SK-N-SH (cell line): Measurements from ENCODE around the gene EZH1. TPM values are rescaled to one million over a fixed set of nuclear protein-coding genes. Genes with fewer than 3 reads are reported as not detected.

ENCODE experiments used
- CTCF ChIA-PET: fragments of 300-600, 350-600 bp; formaldehyde crosslinking; extraction: SDS; loops from one replicate; lab custom pipeline; 2021; lab: Yijun Ruan, JAX
- POLR2A ChIA-PET: fragments of 350-600 bp; sonication (Branson Sonifier 250); formaldehyde crosslinking; extraction: SDS; loops from one replicate; lab custom pipeline; 2020; ENCODE audit warnings: antibody characterized with exemption, inconsistent platforms; lab: Yijun Ruan, JAX
- DNase-seq: peaks from one replicate; pipeline ENCODE4 v3.0.0; 2012
- H2AFZ ChIP-seq: fragments of 200-600 bp; sonication (generic); 2 replicates; pipeline ENCODE4 v1.8.1; 2016; ENCODE audit warnings: antibody characterized with exemption, mild to moderate bottlenecking, low read depth
- H3F3A ChIP-seq: fragments of 200-600 bp; sonication (generic); replicated peaks from 2 replicates; pipeline ENCODE3; 2016; ENCODE audit warnings: antibody characterized with exemption, mild to moderate bottlenecking; ENCODE audit not compliant: insufficient read depth
- H3K27ac ChIP-seq, 2 experiments: fragments of 200-500 bp in 1 of 2; fragments of 200-600 bp in 1 of 2; sonication (Bioruptor generic) in 1 of 2; sonication (generic), shearing (Covaris generic) in 1 of 2; 2 replicates each; pipeline versions ENCODE4 v1.5.1 to v1.6.1; 2014 to 2016; ENCODE audit warnings: low read depth in 2 of 2, inconsistent platforms in 1 of 2, low read length in 1 of 2, mild to moderate bottlenecking in 1 of 2, mixed read lengths in 1 of 2
- H3K27me3 ChIP-seq: fragments of 200-600 bp; sonication (generic), shearing (Covaris generic); 2 replicates; pipeline ENCODE4 v1.6.1; 2016; ENCODE audit warnings: mixed run types; ENCODE audit not compliant: insufficient read depth
- H3K36me3 ChIP-seq, 2 experiments: fragments of 200-500 bp in 1 of 2; fragments of 200-600 bp in 1 of 2; sonication (Bioruptor generic) in 1 of 2; sonication (generic) in 1 of 2; replicated peaks in 1 of 2; 2 replicates each; pipeline versions ENCODE3 to v1.5.1; 2014 to 2016; ENCODE audit warnings: low read length in 1 of 2, mild to moderate bottlenecking in 1 of 2; ENCODE audit not compliant: insufficient read depth in 2 of 2, control insufficient read depth in 1 of 2
- H3K4me1 ChIP-seq, 2 experiments: fragments of 200-500 bp in 1 of 2; fragments of 200-600 bp in 1 of 2; sonication (Bioruptor generic) in 1 of 2; sonication (generic), shearing (Covaris generic) in 1 of 2; 2 replicates each; pipeline versions ENCODE4 v1.5.1 to v1.6.1; 2014 to 2016; ENCODE audit warnings: low read depth in 1 of 2, low read length in 1 of 2, mixed run types in 1 of 2; ENCODE audit not compliant: insufficient read depth in 2 of 2, control insufficient read depth in 1 of 2
- H3K4me2 ChIP-seq: fragments of 200-600 bp; sonication (generic), shearing (Covaris generic); 2 replicates; pipeline ENCODE4 v1.6.1; 2017; ENCODE audit warnings: mixed run types
- H3K4me3 ChIP-seq, 2 experiments: fragments of 200-500 bp in 1 of 2; fragments of 200-600 bp in 1 of 2; sonication (Bioruptor generic) in 1 of 2; sonication (generic), shearing (Covaris generic) in 1 of 2; 2 replicates each; pipeline versions ENCODE4 v1.5.1 to v1.8.1; 2014 to 2016; ENCODE audit warnings: low read depth in 2 of 2, inconsistent platforms in 1 of 2, low read length in 1 of 2, mild to moderate bottlenecking in 1 of 2, mixed read lengths in 1 of 2, moderate library complexity in 1 of 2
- H3K79me2 ChIP-seq: fragments of 200-600 bp; sonication (generic); 2 replicates; pipeline ENCODE4 v1.8.1; 2017; ENCODE audit warnings: mild to moderate bottlenecking; ENCODE audit not compliant: insufficient read depth
- H3K9ac ChIP-seq: fragments of 200-600 bp; sonication (generic); 2 replicates; pipeline ENCODE4 v1.6.1; 2017; ENCODE audit warnings: mixed run types
- H3K9me2 ChIP-seq: fragments of 200-600 bp; sonication (generic); 2 replicates; pipeline ENCODE4 v1.6.1; 2017; ENCODE audit warnings: mixed run types
- H3K9me3 ChIP-seq: fragments of 200-600 bp; sonication (generic); 2 replicates; pipeline ENCODE4 v1.6.1; 2017; ENCODE audit warnings: mixed run types, mild to moderate bottlenecking, moderate library complexity
- H4K20me1 ChIP-seq: fragments of 200-600 bp; sonication (generic); 2 replicates; pipeline ENCODE4 v1.6.1; 2017; ENCODE audit warnings: mild to moderate bottlenecking, mixed run types; ENCODE audit not compliant: insufficient read depth
- CHD2 ChIP-seq: fragments of 150-350 bp; IDR thresholded peaks from 2 replicates; pipeline ENCODE4 v1.6.1; 2018; ENCODE audit warnings: low read length; ENCODE audit not compliant: partially characterized antibody
- EP300 ChIP-seq, 2 experiments: IDR thresholded peaks; 2 replicates each; pipeline versions ENCODE4 v1.4.0 to v1.6.1; 2012; ENCODE audit warnings: borderline replicate concordance in 1 of 2, low read depth in 1 of 2, low read length in 1 of 2
- EZH2phosphoT487 ChIP-seq: fragments of 200-600 bp; sonication (generic); IDR thresholded peaks from 2 replicates; pipeline ENCODE4 v1.6.1; 2017; ENCODE audit warnings: low read depth, mixed run types, mild to moderate bottlenecking, antibody characterized with exemption, moderate library complexity, borderline replicate concordance
- GABPA ChIP-seq: IDR thresholded peaks from 2 replicates; pipeline ENCODE4 v1.4.0; 2012; ENCODE audit warnings: low read depth, mild to moderate bottlenecking
- MXI1 ChIP-seq: IDR thresholded peaks from 2 replicates; pipeline ENCODE4 v1.6.1; 2012; ENCODE audit warnings: mild to moderate bottlenecking, low read depth, low read length, improper control_type of control experiment
- POLR2AphosphoS5 ChIP-seq: IDR thresholded peaks from 2 replicates; pipeline ENCODE4 v1.6.1; 2012; ENCODE audit warnings: low read depth, low read length
- RXRA ChIP-seq: IDR thresholded peaks from 2 replicates; pipeline ENCODE4 v1.4.0; 2012; ENCODE audit warnings: low read depth, mild to moderate bottlenecking, borderline replicate concordance
- SMC3 ChIP-seq: IDR thresholded peaks from 2 replicates; pipeline ENCODE4 v1.6.1; 2012; ENCODE audit warnings: low read depth, low read length, improper control_type of control experiment
- TCF12 ChIP-seq: IDR thresholded peaks from 2 replicates; pipeline ENCODE4 v1.4.0; 2012
- TEAD4 ChIP-seq: IDR thresholded peaks from 2 replicates; pipeline ENCODE4 v1.4.0; 2012; ENCODE audit warnings: mild to moderate bottlenecking, borderline replicate concordance; ENCODE audit not compliant: insufficient read depth
- ZBTB33 ChIP-seq: IDR thresholded peaks from 2 replicates; pipeline ENCODE4 v1.4.0; 2012; ENCODE audit warnings: low read depth, borderline replicate concordance
- whole genome bisulfite sequencing: methylation state at CpG from one replicate; pipeline ENCODE4 v1.1.6; 2017; ENCODE audit warnings: low lambda C conversion rate; 5-methylcytosine and 5-hydroxymethylcytosine counted together
- polyA plus RNA-seq, 3 experiments: library from polyadenylated mRNA; depleted of rRNA; stranded (reverse); fragments of >200 nt; gene quantifications; 2 replicates each; pipeline ENCODE4 v1.2.3, GENCODE V29; 2012
- TF ChIP-seq, protein P1 (sequence below): IDR thresholded peaks from 2 replicates; pipeline ENCODE4 v1.6.1; 2012; ENCODE audit warnings: mild to moderate bottlenecking, low read depth, low read length, moderate library complexity

EZH1 gene
- polyA plus RNA-seq, 1 of the 3 experiments (the other 2 are of a cell fraction), result 28.6 TPM

- no peaks in the 10 kb centered on the region for H3K27me3 ChIP-seq
- no peaks in the 10 kb centered on the region for H3F3A ChIP-seq
- H3K4me1 ChIP-seq, result no peaks in the 10 kb centered on the region
- H3K9ac ChIP-seq, result no peak overlapping the region
- no peak overlapping the region for H3K4me2 ChIP-seq
- no peak overlapping the region for H2AFZ ChIP-seq
- no peak overlapping the region for H3K4me3 ChIP-seq
- peaks cover 49 to 56% of the 10 kb centered on the region in 2 experiments for H3K36me3 ChIP-seq
- no peaks in the 10 kb centered on the region for H4K20me1 ChIP-seq
- ChIA-PET CTCF (interaction anchor here (0.7 to 2.2 kb wide), 6 partner anchors 11 to 130 kb away, joined by 3 to 5 read pairs (median 4); no protein-coding TSS in a partner anchor), POLR2A (no interaction called here)
- no peaks in the 10 kb centered on the region for H3K79me2 ChIP-seq
- 94% methylated on average over 3 of the region's 3 CpGs for WGBS
- TF ChIP-seq ZBTB33, result no peak
- no peak for TF ChIP-seq GABPA
- no peak for TF ChIP-seq RXRA
- TF ChIP-seq MXI1, result no peak
- no peak for TF ChIP-seq TEAD4
- no peak for TF ChIP-seq EZH2phosphoT487
- no peak for TF ChIP-seq CHD2
- TF ChIP-seq TCF12, result no peak
- no peak for TF ChIP-seq POLR2AphosphoS5
- TF ChIP-seq EP300 (IDR thresholded peaks at IDR 0.05; ENCODE audit: borderline replicate concordance in 1 of 2, low read depth in 1 of 2, low read length in 1 of 2), result no peak
- no peak for TF ChIP-seq SMC3
- TF ChIP-seq, protein P1, sequence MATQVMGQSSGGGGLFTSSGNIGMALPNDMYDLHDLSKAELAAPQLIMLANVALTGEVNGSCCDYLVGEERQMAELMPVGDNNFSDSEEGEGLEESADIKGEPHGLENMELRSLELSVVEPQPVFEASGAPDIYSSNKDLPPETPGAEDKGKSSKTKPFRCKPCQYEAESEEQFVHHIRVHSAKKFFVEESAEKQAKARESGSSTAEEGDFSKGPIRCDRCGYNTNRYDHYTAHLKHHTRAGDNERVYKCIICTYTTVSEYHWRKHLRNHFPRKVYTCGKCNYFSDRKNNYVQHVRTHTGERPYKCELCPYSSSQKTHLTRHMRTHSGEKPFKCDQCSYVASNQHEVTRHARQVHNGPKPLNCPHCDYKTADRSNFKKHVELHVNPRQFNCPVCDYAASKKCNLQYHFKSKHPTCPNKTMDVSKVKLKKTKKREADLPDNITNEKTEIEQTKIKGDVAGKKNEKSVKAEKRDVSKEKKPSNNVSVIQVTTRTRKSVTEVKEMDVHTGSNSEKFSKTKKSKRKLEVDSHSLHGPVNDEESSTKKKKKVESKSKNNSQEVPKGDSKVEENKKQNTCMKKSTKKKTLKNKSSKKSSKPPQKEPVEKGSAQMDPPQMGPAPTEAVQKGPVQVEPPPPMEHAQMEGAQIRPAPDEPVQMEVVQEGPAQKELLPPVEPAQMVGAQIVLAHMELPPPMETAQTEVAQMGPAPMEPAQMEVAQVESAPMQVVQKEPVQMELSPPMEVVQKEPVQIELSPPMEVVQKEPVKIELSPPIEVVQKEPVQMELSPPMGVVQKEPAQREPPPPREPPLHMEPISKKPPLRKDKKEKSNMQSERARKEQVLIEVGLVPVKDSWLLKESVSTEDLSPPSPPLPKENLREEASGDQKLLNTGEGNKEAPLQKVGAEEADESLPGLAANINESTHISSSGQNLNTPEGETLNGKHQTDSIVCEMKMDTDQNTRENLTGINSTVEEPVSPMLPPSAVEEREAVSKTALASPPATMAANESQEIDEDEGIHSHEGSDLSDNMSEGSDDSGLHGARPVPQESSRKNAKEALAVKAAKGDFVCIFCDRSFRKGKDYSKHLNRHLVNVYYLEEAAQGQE, result no peak
- no peak overlapping the region for H3K27ac ChIP-seq
- H3K9me3 ChIP-seq, result no peaks in the 10 kb centered on the region
- no peak for DNase-seq
- H3K9me2 ChIP-seq, result no peaks in the 10 kb centered on the region
Measured at GRCh38 chr17:42708588-42708987, 36.3 kb downstream of the EZH1 start.
